HepG2 (cell line): ENCODE data around the gene PIM1. TPM values are rescaled to one million over a fixed set of nuclear protein-coding genes. Genes with fewer than 3 reads are reported as not detected.

Experiments
- ARNT2 ChIP-seq: sonication (generic); formaldehyde crosslinking; IDR thresholded peaks from 2 replicates; pipeline ENCODE4 v1.8.0; 2022; ENCODE audit warnings: mild to moderate bottlenecking, low read depth, missing genetic modification reagents, moderate library complexity
- CERS6 ChIP-seq: sonication (generic); formaldehyde crosslinking; IDR thresholded peaks from 2 replicates; pipeline ENCODE4 v1.5.0; 2020; ENCODE audit warnings: missing genetic modification reagents
- CHD4 ChIP-seq: fragments of 200-600 bp; sonication (generic); IDR thresholded peaks from 2 replicates; pipeline ENCODE4 v1.7.0; 2017; ENCODE audit warnings: mild to moderate bottlenecking, low read length, borderline replicate concordance
- EHMT2 ChIP-seq: fragments of 200-600 bp; sonication (generic); IDR thresholded peaks from 2 replicates; pipeline ENCODE4 v1.7.0; 2017; ENCODE audit warnings: antibody characterized with exemption, low read depth, low read length, borderline replicate concordance
- NAIF1 ChIP-seq: sonication (generic); formaldehyde crosslinking; IDR thresholded peaks from 2 replicates; pipeline ENCODE4 v1.5.0; 2020; ENCODE audit warnings: mild to moderate bottlenecking, missing genetic modification reagents, borderline replicate concordance
- NCOA5 ChIP-seq: sonication (generic); formaldehyde crosslinking; IDR thresholded peaks from 2 replicates; pipeline ENCODE4 v1.4.0; 2020; ENCODE audit warnings: missing genetic modification reagents
- NFAT5 ChIP-seq: sonication (generic); formaldehyde crosslinking; IDR thresholded peaks from 2 replicates; pipeline ENCODE4 v1.4.0; 2020; ENCODE audit warnings: missing genetic modification reagents
- RBFOX2 ChIP-seq: fragments of 200-400 bp; formaldehyde crosslinking; IDR thresholded peaks from 2 replicates; pipeline ENCODE4 v1.6.1; 2017; ENCODE audit warnings: low read depth, mild to moderate bottlenecking, low read length
- TEF ChIP-seq: sonication (generic); formaldehyde crosslinking; IDR thresholded peaks from 2 replicates; pipeline ENCODE4 v1.5.0; 2020; ENCODE audit warnings: missing genetic modification reagents
- ZBTB1 ChIP-seq: sonication (generic); formaldehyde crosslinking; IDR thresholded peaks from 2 replicates; pipeline ENCODE4 v1.4.0; 2020; ENCODE audit warnings: missing genetic modification reagents, borderline replicate concordance
- ZBTB7B ChIP-seq: sonication (generic); formaldehyde crosslinking; IDR thresholded peaks from 2 replicates; pipeline ENCODE4 v1.4.0; 2020; ENCODE audit warnings: missing genetic modification reagents
- ZFAT ChIP-seq: sonication (generic); formaldehyde crosslinking; conservative IDR thresholded peaks from 2 replicates; pipeline ENCODE4 v1.8.1; 2023; ENCODE audit warnings: missing genetic modification reagents, inconsistent platforms
- ZFP1 ChIP-seq: IDR thresholded peaks from 2 replicates; pipeline ENCODE4 v1.6.1; 2016
- ZNF205 ChIP-seq: IDR thresholded peaks from 2 replicates; pipeline ENCODE4 v1.6.1; 2018; ENCODE audit warnings: missing biosample characterization, missing genetic modification reagents
- ZNF724P ChIP-seq: sonication (generic); formaldehyde crosslinking; IDR thresholded peaks from 2 replicates; pipeline ENCODE4 v1.8.0; 2022; ENCODE audit warnings: missing genetic modification reagents, borderline replicate concordance
- ZZZ3 ChIP-seq: sonication (generic); formaldehyde crosslinking; IDR thresholded peaks from 2 replicates; pipeline ENCODE4 v1.4.0; 2020; ENCODE audit warnings: missing genetic modification reagents, mild to moderate bottlenecking, borderline replicate concordance
- polyA plus RNA-seq, 8 experiments: library from polyadenylated mRNA; depleted of rRNA in 3 of 8; stranded (reverse) in 7 of 8; unstranded in 1 of 8; fragments of >200 nt; fragmentation: Illumina TruSeq in 4 of 8; extraction: Trizol in 4 of 8; gene quantifications; 2 replicates each; pipeline versions ENCODE4 v1.2.1 to v1.2.3, GENCODE V29; 2011 to 2016; ENCODE audit warnings: low read depth in 4 of 8, missing spikeins in 1 of 8, mixed read lengths in 1 of 8; ENCODE audit not compliant: insufficient read depth in 1 of 8
- total RNA-seq, 5 experiments: library from RNA; depleted of rRNA; stranded (reverse); fragments of >200 nt; fragmentation: Illumina TruSeq; extraction: Trizol; gene quantifications; 2 replicates each; pipeline ENCODE4 v1.2.3, GENCODE V29; 2016; ENCODE audit warnings: low read depth in 1 of 5
- TF ChIP-seq, protein P1 (sequence below): sonication (generic); formaldehyde crosslinking; IDR thresholded peaks from 2 replicates; pipeline ENCODE4 v1.5.1; 2020; ENCODE audit warnings: missing genetic modification reagents, mild to moderate bottlenecking, borderline replicate concordance

PIM1 gene
- total and polyA plus RNA-seq, 2 of the 13 experiments (the other 11 are each of a cell fraction or from before 2014, with no cell fraction given), result 29.4 to 117 TPM

- TF ChIP-seq, protein P1, sequence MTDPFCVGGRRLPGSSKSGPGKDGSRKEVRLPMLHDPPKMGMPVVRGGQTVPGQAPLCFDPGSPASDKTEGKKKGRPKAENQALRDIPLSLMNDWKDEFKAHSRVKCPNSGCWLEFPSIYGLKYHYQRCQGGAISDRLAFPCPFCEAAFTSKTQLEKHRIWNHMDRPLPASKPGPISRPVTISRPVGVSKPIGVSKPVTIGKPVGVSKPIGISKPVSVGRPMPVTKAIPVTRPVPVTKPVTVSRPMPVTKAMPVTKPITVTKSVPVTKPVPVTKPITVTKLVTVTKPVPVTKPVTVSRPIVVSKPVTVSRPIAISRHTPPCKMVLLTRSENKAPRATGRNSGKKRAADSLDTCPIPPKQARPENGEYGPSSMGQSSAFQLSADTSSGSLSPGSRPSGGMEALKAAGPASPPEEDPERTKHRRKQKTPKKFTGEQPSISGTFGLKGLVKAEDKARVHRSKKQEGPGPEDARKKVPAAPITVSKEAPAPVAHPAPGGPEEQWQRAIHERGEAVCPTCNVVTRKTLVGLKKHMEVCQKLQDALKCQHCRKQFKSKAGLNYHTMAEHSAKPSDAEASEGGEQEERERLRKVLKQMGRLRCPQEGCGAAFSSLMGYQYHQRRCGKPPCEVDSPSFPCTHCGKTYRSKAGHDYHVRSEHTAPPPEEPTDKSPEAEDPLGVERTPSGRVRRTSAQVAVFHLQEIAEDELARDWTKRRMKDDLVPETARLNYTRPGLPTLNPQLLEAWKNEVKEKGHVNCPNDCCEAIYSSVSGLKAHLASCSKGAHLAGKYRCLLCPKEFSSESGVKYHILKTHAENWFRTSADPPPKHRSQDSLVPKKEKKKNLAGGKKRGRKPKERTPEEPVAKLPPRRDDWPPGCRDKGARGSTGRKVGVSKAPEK (CRISPR knock-in tag), result no peak
- TF ChIP-seq NFAT5 (CRISPR knock-in tag) (no peak; the same call in 1 of the 2 replicates), ZNF205 (CRISPR knock-in tag) (peak; percentile 38), ZZZ3 (CRISPR knock-in tag) (0 out of 2 replicates have a peak, but pooled peaks have one; percentile 40), ARNT2 (peak; percentile 44; the same call in 1 of the 2 replicates), ZFP1 (no peak), ZNF724P (CRISPR knock-in tag) (no peak; the same call in 1 of the 2 replicates), ZFAT (CRISPR knock-in tag) (no peak), NAIF1 (CRISPR knock-in tag) (no peak), ZBTB1 (no peak), TEF (CRISPR knock-in tag) (no peak), CHD4 (no peak), RBFOX2 (no peak), EHMT2 (no peak), CERS6 (CRISPR knock-in tag) (no peak), ZBTB7B (CRISPR knock-in tag) (peak; percentile 71), NCOA5 (CRISPR knock-in tag) (no peak)
Observed at GRCh38 chr6:37222125-37222967, 52.4 kb downstream of the PIM1 start (continued).
